Measurements from ENCODE around the gene FAAH. TPM values are rescaled to one million over a fixed set of nuclear protein-coding genes. Genes with fewer than 3 reads are reported as not detected.
A peak's percentile ranks its signal among the peaks of the same experiment; 100 is the strongest.

The FAAH gene
- total and polyA plus RNA-seq, 10 of the 15 experiments (the other 5 are each of a cell fraction or from before 2014, with no cell fraction given) = 0.07 to 2.5 (median 0.64) TPM; not detected in 1

DNA sequence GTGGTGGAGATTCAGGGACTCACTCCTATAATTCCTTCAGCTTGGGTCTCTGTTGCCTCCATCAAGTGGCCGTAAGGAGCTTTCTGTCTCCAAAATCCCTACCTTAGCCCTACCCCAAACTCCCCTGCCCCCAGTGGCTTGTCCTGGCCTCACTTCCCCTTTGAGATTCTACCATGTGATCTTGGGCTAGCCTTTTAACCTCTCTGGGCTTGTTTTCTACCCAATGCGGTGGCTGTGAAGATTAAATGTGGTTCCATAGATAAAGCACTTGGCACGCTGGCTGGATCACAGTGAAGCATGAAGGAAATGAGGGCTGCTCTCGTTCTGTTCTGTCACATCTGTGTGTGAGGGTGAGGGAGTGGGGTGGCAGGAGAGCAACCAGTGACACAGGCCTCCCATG is 43.6 kb downstream of the FAAH start:
- H3K9me3 ChIP-seq (replicated peaks; ENCODE audit: control insufficient read depth, insufficient read depth, low read length) = no peaks in the 10 kb centered on the region
- H3K4me2 ChIP-seq (ENCODE audit: control insufficient read depth, insufficient read depth) = no peak overlapping the region
- H3K79me2 ChIP-seq (ENCODE audit: control insufficient read depth, insufficient read depth, low read length) = no peaks in the 10 kb centered on the region
- WGBS (ENCODE audit: insufficient coverage, insufficient replicate concordance, low lambda C conversion rate, missing lambda C conversion rate) = 33% methylated on average over 4 of the region's 4 CpGs
- BruUV-seq (replicated peaks) = no TSS peak
- TF ChIP-seq NFXL1 (IDR thresholded peaks at IDR 0.05; ENCODE audit: borderline replicate concordance) (no peak), SIX5 (IDR thresholded peaks at IDR 0.05; ENCODE audit: low read depth, low read length, severe bottlenecking) (no peak), EED (IDR thresholded peaks at IDR 0.05; ENCODE audit: low read depth) (no peak), ASH2L (IDR thresholded peaks at IDR 0.05; ENCODE audit: borderline replicate concordance, low read depth) (no peak), SPI1 (IDR thresholded peaks at IDR 0.05; ENCODE audit: borderline replicate concordance, insufficient read depth, low read depth, low read length) (peak; percentile 64), HDGF (IDR thresholded peaks at IDR 0.05) (no peak)
- H3K36me3 ChIP-seq (ENCODE audit: control insufficient read depth in 2 of 2, insufficient read depth in 2 of 2, low read length in 1 of 2) = no peaks in the 10 kb centered on the region
- H3K4me1 ChIP-seq (ENCODE audit: control insufficient read depth, insufficient read depth, low read length) = peaks cover 4% of the 10 kb centered on the region; the same call in 1 of the 2 replicates
- H3K27me3 ChIP-seq (replicated peaks in 1 of 2; ENCODE audit: control insufficient read depth in 2 of 2, insufficient read depth in 2 of 2, low read length in 1 of 2) = peaks cover 0 to 1% of the 10 kb centered on the region in 2 experiments; a peak in 1 of 4 replicates
- intact Hi-C loops (cut with micrococcal nuclease; ENCODE audit: unreplicated experiment) (no loop called here), in situ Hi-C loops (cut with MboI) (no loop called here)
- ChIA-PET CTCF (interaction anchor here (1.7 kb wide), 2 partner anchors 9 to 29 kb away, joined by 3 to 5 read pairs; no protein-coding TSS in a partner anchor), RAD21 (ENCODE audit: unreplicated experiment) (no interaction called here), SMC1A (ENCODE audit: uncharacterized antibody, unreplicated experiment) (no interaction called here), POLR2A (no interaction called here)
- DNase-seq (ENCODE audit: low read depth, low spot score) = no peak
- H2AFZ ChIP-seq (ENCODE audit: control insufficient read depth, low read depth, low read length) = no peak overlapping the region
- no peak overlapping the region for H3K27ac ChIP-seq (ENCODE audit: control insufficient read depth, insufficient read depth)
- FAIRE-seq = no peak
- no peak overlapping the region for H3K4me3 ChIP-seq
- H3K9ac ChIP-seq (ENCODE audit: control insufficient read depth, insufficient read depth, low read length) = no peak overlapping the region
- no peaks in the 10 kb centered on the region for H4K20me1 ChIP-seq (ENCODE audit: control insufficient read depth, insufficient read depth)
- ATAC-seq = no peak

DNA sequence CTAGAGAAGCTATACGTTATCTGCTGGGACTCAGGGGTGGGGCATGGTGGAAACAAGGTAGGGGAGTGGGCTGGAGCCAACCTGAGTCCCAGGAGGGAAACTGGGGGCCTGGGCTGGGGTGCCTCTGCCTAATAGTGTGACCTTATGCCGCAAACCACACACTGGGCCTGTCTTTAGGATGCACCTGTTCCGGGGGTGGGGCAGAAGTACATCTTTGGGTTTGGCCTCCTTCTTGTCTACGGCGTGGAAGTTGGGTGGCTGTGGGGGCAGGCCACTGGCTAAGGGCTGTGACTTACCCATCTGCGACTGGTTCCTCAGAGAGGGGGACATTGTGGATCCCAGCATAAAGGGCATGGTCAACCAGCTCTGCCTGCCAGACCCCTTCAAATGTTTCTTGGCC is 44.2 kb downstream of the FAAH start:
- Histone ChIP-seq H3K4me1 (ENCODE audit: control insufficient read depth, insufficient read depth, low read length) (peaks cover 4% of the 10 kb centered on the region; the same call in 1 of the 2 replicates), H4K20me1 (ENCODE audit: control insufficient read depth, insufficient read depth) (no peaks in the 10 kb centered on the region), H3K4me3 (no peak overlapping the region), H3K36me3 (ENCODE audit: control insufficient read depth in 2 of 2, insufficient read depth in 2 of 2, low read length in 1 of 2) (no peaks in the 10 kb centered on the region), H3K27me3 (replicated peaks in 1 of 2; ENCODE audit: control insufficient read depth in 2 of 2, insufficient read depth in 2 of 2, low read length in 1 of 2) (peaks cover 0 to 2% of the 10 kb centered on the region in 2 experiments; a peak in 1 of 4 replicates), H3K27ac (ENCODE audit: control insufficient read depth, insufficient read depth) (no peak overlapping the region), H3K9ac (ENCODE audit: control insufficient read depth, insufficient read depth, low read length) (no peak overlapping the region), H3K9me3 (replicated peaks; ENCODE audit: control insufficient read depth, insufficient read depth, low read length) (no peaks in the 10 kb centered on the region), H2AFZ (ENCODE audit: control insufficient read depth, low read depth, low read length) (no peak overlapping the region), H3K79me2 (ENCODE audit: control insufficient read depth, insufficient read depth, low read length) (no peaks in the 10 kb centered on the region), H3K4me2 (ENCODE audit: control insufficient read depth, insufficient read depth) (no peak overlapping the region)
- 18% methylated on average over 6 of the region's 6 CpGs for WGBS (ENCODE audit: insufficient coverage, insufficient replicate concordance, low lambda C conversion rate, missing lambda C conversion rate)
- in situ Hi-C loops (cut with MboI) = no loop called here
- ChIA-PET CTCF (interaction anchor here (0.6 to 1.7 kb wide), 7 partner anchors 9 to 704 kb away, joined by 3 to 5 read pairs (median 3); no protein-coding TSS in a partner anchor), POLR2A (interaction anchor here (0.5 kb wide), 1 partner anchor 144 kb away, joined by 4 read pairs; no protein-coding TSS in a partner anchor), SMC1A (ENCODE audit: uncharacterized antibody, unreplicated experiment) (no interaction called here), RAD21 (ENCODE audit: unreplicated experiment) (no interaction called here)
- FAIRE-seq = no peak
- no peak for DNase-seq (ENCODE audit: low read depth, low spot score)
- ATAC-seq = no peak
- BruUV-seq (replicated peaks) = no TSS peak
- TF ChIP-seq JUNB (IDR thresholded peaks at IDR 0.05) = no peak
- TF ChIP-seq, protein P1, sequence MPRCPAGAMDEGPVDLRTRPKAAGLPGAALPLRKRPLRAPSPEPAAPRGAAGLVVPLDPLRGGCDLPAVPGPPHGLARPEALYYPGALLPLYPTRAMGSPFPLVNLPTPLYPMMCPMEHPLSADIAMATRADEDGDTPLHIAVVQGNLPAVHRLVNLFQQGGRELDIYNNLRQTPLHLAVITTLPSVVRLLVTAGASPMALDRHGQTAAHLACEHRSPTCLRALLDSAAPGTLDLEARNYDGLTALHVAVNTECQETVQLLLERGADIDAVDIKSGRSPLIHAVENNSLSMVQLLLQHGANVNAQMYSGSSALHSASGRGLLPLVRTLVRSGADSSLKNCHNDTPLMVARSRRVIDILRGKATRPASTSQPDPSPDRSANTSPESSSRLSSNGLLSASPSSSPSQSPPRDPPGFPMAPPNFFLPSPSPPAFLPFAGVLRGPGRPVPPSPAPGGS (IDR thresholded peaks at IDR 0.05; ENCODE audit: borderline replicate concordance, insufficient read depth, low read depth, low read length, poor library complexity, severe bottlenecking) = no peak
- intact Hi-C loops (cut with micrococcal nuclease; ENCODE audit: unreplicated experiment) = no loop called here
